ENCODE data around the gene PTPDC1.

The PTPDC1 gene

GRCh38 chr9:94140791-94141790, 56.8 kb downstream of the PTPDC1 start:
- no peak for DNase-seq

GRCh38 chr9:94142353-94142752, 58.1 kb downstream of the PTPDC1 start:
- DNase-seq = no peak

DNA sequence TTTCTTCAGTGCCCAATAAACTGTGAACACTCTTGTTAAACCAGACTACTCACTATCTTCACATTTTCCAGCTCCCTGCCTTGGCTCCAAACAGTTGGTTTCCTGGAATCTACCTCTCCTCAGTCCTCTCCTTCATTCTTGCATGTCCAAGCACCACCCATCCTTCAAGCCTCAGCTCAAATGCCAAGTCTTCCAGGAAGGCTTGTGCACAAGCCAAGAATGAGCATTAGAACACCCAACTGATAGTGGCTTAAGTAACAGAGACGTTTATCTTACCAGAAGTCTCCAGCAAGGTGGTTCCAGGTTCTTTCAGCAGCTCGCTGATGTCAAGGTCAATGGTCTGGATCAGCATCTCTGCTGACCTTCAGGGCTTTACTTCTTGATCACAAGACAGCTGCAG, 60.1 kb downstream of the PTPDC1 start:
- no peak for DNase-seq

DNA sequence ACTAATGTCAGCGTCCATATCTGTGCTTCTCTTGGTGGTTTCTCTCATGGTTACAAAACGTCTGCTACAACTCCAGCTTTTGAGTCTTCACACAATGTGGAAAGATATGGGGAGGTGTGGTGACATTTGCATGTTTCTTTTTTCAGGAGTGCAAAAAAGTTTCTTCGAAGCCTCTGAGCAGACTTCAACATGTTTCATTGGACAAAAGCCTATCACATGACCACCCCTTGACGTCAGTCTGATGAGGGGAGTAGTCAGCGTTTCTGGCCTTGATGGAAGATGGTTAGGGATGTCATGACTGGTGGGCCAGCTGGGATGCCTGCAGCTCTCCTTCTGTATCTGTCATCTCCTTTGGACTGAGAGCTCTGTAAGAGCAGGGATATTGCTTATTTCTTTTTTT, 61.4 kb downstream of the PTPDC1 start:
- no peak for DNase-seq

DNA sequence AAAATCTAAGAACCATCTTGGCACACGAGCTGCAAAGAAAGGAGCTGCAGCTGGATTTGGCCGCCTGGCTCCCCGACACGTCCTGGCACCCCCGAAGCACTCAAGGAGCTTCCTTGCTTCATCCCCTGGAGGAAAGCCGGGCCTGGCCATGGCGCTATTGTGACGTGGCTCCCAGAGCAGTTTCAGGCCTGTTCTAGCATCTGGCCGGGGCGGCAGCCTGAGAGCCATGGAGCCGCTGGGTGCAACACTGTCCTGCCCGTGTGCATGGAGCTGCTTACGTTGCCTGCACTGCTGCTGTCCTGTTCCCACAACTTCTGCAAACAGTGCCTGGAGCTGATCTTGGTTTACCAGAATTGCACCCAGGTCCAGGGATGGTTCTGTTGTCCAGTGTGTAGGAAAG, 63.5 kb downstream of the PTPDC1 start:
- no peak for DNase-seq

GRCh38 chr9:94148419-94148818, 64.2 kb downstream of the PTPDC1 start:
- DNase-seq = no peak

- no peak for DNase-seq
Observed at GRCh38 chr9:94149696-94150095, 65.4 kb downstream of the PTPDC1 start.

GRCh38 chr9:94150279-94150828, 66.1 kb downstream of the PTPDC1 start:
- no peak for DNase-seq

GRCh38 chr9:94150890-94151650, 66.8 kb downstream of the PTPDC1 start:
- no peak for DNase-seq

DNA sequence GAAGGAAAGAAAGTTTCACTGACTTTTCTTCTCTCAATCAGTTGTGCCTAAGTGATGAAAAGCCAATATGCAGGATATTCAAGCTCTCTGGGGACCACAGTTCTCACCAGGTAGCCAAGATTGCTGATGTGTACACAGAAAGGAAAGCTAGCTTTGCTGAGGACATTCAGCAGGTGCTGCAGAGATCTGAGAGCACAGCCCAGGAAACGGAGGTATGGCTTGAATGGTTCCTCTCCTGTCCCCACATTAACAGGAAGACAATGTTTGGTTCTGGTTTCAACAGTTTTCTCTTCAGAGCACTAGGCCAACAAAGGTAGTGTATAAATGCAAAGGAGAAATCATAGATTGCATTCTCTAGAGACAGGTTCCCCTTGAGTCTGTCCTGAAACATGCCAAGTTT, 69.6 kb downstream of the PTPDC1 start:
- DNase-seq = no peak

DNA sequence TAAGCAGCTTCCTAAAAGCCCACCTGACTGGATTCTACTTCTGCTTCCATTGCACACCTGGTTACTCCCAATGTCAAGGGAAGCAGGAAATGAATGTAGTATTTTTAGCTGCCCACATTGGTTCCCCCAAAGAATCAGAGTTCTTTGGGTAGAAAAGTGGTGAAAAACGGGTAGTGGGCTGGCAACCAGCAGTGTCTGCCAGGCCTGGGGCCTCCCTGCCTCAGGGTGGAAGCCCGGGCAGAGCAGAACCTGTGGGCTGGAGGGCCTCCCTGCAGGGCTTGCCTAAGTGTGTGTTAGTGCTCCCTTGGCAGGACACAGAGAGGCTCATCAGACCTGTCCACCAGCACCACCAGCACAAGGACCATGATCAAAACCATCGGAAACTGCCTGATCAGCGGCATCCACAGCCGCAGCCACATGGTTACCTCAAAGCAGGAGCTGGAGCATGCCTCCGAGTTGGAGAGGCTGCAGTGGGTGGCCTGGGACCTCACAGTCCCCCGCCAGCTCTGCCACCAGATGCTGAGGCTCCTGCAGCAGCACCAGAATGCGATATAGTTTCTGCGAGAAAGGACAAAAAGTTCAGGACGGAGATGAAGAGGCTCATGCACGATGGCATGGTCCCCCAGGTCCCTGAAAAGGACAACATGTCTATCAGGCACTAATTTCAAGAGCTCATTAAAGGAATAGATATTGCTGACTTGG, 72.2 kb downstream of the PTPDC1 start:
- no peak for DNase-seq

- DNase-seq = peak in 38 of 51 donors; percentile 2 to 69 (median 44)
Observed at GRCh38 chr9:94157050-94157801, 73.0 kb downstream of the PTPDC1 start.

All from hypothalamus (tissue), 51 donors.